DOHH2 (cell line): ENCODE results near the gene CD19.
"Not testable (repeated sequence)": the region's sequence is repeated elsewhere in the genome, so short reads cannot be mapped to it uniquely, and the experiment has no call there.

Source experiments
- H3F3A ChIP-seq: fragments of 200-600 bp; sonication (generic), shearing (Covaris generic); 2 replicates; pipeline ENCODE4 v1.6.0; 2016; ENCODE audit warnings: antibody characterized with exemption, mild to moderate bottlenecking; ENCODE audit not compliant: control insufficient read depth, insufficient read depth
- H3K27ac ChIP-seq: fragments of 200-600 bp; sonication (generic); 2 replicates; pipeline ENCODE4 v1.5.1; 2014; ENCODE audit warnings: low read depth, mild to moderate bottlenecking, low read length, moderate library complexity
- H3K27me3 ChIP-seq: fragments of 200-600 bp; sonication (generic); 2 replicates; pipeline ENCODE4 v1.6.1; 2014; ENCODE audit warnings: mild to moderate bottlenecking, low read length, mixed read lengths; ENCODE audit not compliant: control insufficient read depth
- H3K36me3 ChIP-seq: fragments of 200-600 bp; sonication (generic); 2 replicates; pipeline ENCODE4 v1.6.1; 2014; ENCODE audit warnings: mild to moderate bottlenecking, low read length, moderate library complexity, mixed read lengths; ENCODE audit not compliant: control insufficient read depth
- H3K4me1 ChIP-seq: fragments of 200-600 bp; sonication (generic); 2 replicates; pipeline ENCODE4 v1.6.1; 2014; ENCODE audit warnings: mild to moderate bottlenecking, low read length, mixed read lengths; ENCODE audit not compliant: control insufficient read depth
- H3K4me2 ChIP-seq: fragments of 200-600 bp; sonication (generic); 2 replicates; pipeline ENCODE4 v1.6.0; 2014; ENCODE audit warnings: mild to moderate bottlenecking, low read length, moderate library complexity
- H3K4me3 ChIP-seq: fragments of 200-600 bp; sonication (generic); 2 replicates; pipeline ENCODE4 v1.5.1; 2014; ENCODE audit warnings: mild to moderate bottlenecking, low read length, mixed read lengths
- H3K79me2 ChIP-seq: fragments of 200-600 bp; sonication (generic); 2 replicates; pipeline ENCODE4 v1.6.1; 2014; ENCODE audit warnings: mild to moderate bottlenecking, low read length, mixed read lengths; ENCODE audit not compliant: control insufficient read depth
- H3K9me2 ChIP-seq: fragments of 200-600 bp; sonication (generic); replicated peaks from 2 replicates; pipeline ENCODE4 v1.6.1; 2014; ENCODE audit warnings: mild to moderate bottlenecking, low read length, mixed read lengths; ENCODE audit not compliant: control insufficient read depth
- H3K9me3 ChIP-seq: fragments of 200-600 bp; sonication (generic); 2 replicates; pipeline ENCODE4 v1.6.1; 2014; ENCODE audit warnings: antibody characterized with exemption, low read length, mixed read lengths; ENCODE audit not compliant: control insufficient read depth, insufficient read depth
- H4K20me1 ChIP-seq: fragments of 200-600 bp; sonication (generic); 2 replicates; pipeline ENCODE4 v1.6.0; 2014; ENCODE audit warnings: low read depth, mild to moderate bottlenecking, antibody characterized with exemption, low read length, moderate library complexity; ENCODE audit not compliant: control insufficient read depth, insufficient read depth
- EZH2phosphoT487 ChIP-seq: fragments of 200-600 bp; sonication (generic); IDR thresholded peaks from 2 replicates; pipeline ENCODE4 v1.6.1; 2017; ENCODE audit warnings: borderline replicate concordance, mild to moderate bottlenecking, antibody characterized with exemption, low read length, moderate library complexity, mixed read lengths
- TF ChIP-seq, protein P1 (sequence below): fragments of 200-600 bp; sonication (generic); IDR thresholded peaks from one replicate; pipeline ENCODE4 v1.5.1; 2014; ENCODE audit warnings: antibody characterized with exemption, mild to moderate bottlenecking, low read depth, low read length; ENCODE audit not compliant: poor library complexity, severe bottlenecking

CD19 gene

GRCh38 chr16:28938721-28939120, 7.0 kb downstream of the CD19 start:
- H3K36me3 ChIP-seq = peaks cover 58% of the 10 kb centered on the region
- H3K27me3 ChIP-seq = no peaks in the 10 kb centered on the region
- H3K27ac ChIP-seq = no peak overlapping the region
- H3K9me2 ChIP-seq = no peaks in the 10 kb centered on the region
- peaks cover 27% of the 10 kb centered on the region for H3K79me2 ChIP-seq
- peaks cover 29% of the 10 kb centered on the region for H3F3A ChIP-seq
- no peak overlapping the region for H3K4me2 ChIP-seq
- no peak overlapping the region for H3K4me3 ChIP-seq
- no peaks in the 10 kb centered on the region; the same call in 1 of the 2 replicates for H3K9me3 ChIP-seq
- peaks cover 11% of the 10 kb centered on the region; the same call in 1 of the 2 replicates for H4K20me1 ChIP-seq
- TF ChIP-seq, protein P1, sequence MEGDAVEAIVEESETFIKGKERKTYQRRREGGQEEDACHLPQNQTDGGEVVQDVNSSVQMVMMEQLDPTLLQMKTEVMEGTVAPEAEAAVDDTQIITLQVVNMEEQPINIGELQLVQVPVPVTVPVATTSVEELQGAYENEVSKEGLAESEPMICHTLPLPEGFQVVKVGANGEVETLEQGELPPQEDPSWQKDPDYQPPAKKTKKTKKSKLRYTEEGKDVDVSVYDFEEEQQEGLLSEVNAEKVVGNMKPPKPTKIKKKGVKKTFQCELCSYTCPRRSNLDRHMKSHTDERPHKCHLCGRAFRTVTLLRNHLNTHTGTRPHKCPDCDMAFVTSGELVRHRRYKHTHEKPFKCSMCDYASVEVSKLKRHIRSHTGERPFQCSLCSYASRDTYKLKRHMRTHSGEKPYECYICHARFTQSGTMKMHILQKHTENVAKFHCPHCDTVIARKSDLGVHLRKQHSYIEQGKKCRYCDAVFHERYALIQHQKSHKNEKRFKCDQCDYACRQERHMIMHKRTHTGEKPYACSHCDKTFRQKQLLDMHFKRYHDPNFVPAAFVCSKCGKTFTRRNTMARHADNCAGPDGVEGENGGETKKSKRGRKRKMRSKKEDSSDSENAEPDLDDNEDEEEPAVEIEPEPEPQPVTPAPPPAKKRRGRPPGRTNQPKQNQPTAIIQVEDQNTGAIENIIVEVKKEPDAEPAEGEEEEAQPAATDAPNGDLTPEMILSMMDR = no peak
- TF ChIP-seq EZH2phosphoT487 = no peak
- peaks cover 26% of the 10 kb centered on the region for H3K4me1 ChIP-seq

GRCh38 chr16:28939825-28940224, 8.1 kb downstream of the CD19 start:
- H3K27ac ChIP-seq, H3K9me2 ChIP-seq, H3K4me3 ChIP-seq, H3K4me2 ChIP-seq, H3K27me3 ChIP-seq, H3K9me3 ChIP-seq: not testable (repeated sequence)
- Histone ChIP-seq H3K79me2 (peaks cover 15% of the 10 kb centered on the region), H4K20me1 (peaks cover 11% of the 10 kb centered on the region; the same call in 1 of the 2 replicates), H3K4me1 (peaks cover 25% of the 10 kb centered on the region), H3K36me3 (peaks cover 47% of the 10 kb centered on the region), H3F3A (peaks cover 25% of the 10 kb centered on the region)

- Histone ChIP-seq H3K9me3 (no peaks in the 10 kb centered on the region), H3F3A (peaks cover 14% of the 10 kb centered on the region), H3K4me2 (no peak overlapping the region)
These were observed 11.5 kb downstream of the CD19 start for GRCh38 chr16:28943281-28943680.

GRCh38 chr16:28946681-28947080, 14.9 kb downstream of the CD19 start:
- Histone ChIP-seq H3K4me1 (peaks cover 26% of the 10 kb centered on the region), H3K9me3 (no peaks in the 10 kb centered on the region), H3K9me2 (no peaks in the 10 kb centered on the region), H3K4me3 (no peak overlapping the region), H3K4me2 (no peak overlapping the region), H3K27me3 (no peaks in the 10 kb centered on the region), H3K27ac (no peak overlapping the region), H3K36me3 (peaks cover 8% of the 10 kb centered on the region), H3F3A (peaks cover 2% of the 10 kb centered on the region), H3K79me2 (peaks cover 9% of the 10 kb centered on the region), H4K20me1 (no peaks in the 10 kb centered on the region)
- no peak for TF ChIP-seq EZH2phosphoT487
- TF ChIP-seq, protein P1 = no peak

More at GRCh38 chr16:28943281-28943680, 11.5 kb downstream of the CD19 start:
- peaks cover 15% of the 10 kb centered on the region for H3K36me3 ChIP-seq
- TF ChIP-seq EZH2phosphoT487 = no peak
- TF ChIP-seq, protein P1 = no peak
- H4K20me1 ChIP-seq = no peaks in the 10 kb centered on the region
- no peaks in the 10 kb centered on the region for H3K9me2 ChIP-seq
- H3K4me3 ChIP-seq = no peak overlapping the region
- H3K4me1 ChIP-seq = peaks cover 21% of the 10 kb centered on the region
- H3K79me2 ChIP-seq = no peaks in the 10 kb centered on the region
- H3K27ac ChIP-seq = no peak overlapping the region
- no peaks in the 10 kb centered on the region for H3K27me3 ChIP-seq
